GM12864 (cell line): ENCODE data around the gene FUT4.
A peak's percentile ranks its signal among the peaks of the same experiment; 100 is the strongest.
"Not testable (repeated sequence)": the region's sequence is repeated elsewhere in the genome, so short reads cannot be mapped to it uniquely, and the experiment has no call there.

Source experiments
- DNase-seq: peaks from one replicate; pipeline ENCODE4 v3.0.0-alpha.2; 2011; ENCODE audit warnings: low read depth
- H3K4me3 ChIP-seq: 2 replicates; pipeline ENCODE4 v1.5.1; 2011; ENCODE audit warnings: mild to moderate bottlenecking, low read depth, low read length, control low read depth
- TF ChIP-seq, protein P1 (sequence below): IDR thresholded peaks from 2 replicates; pipeline ENCODE4 v1.5.1; 2011; ENCODE audit warnings: low read depth, mild to moderate bottlenecking, moderate library complexity, low read length, control low read depth, inconsistent platforms; ENCODE audit errors: missing control alignments

FUT4 gene

DNA sequence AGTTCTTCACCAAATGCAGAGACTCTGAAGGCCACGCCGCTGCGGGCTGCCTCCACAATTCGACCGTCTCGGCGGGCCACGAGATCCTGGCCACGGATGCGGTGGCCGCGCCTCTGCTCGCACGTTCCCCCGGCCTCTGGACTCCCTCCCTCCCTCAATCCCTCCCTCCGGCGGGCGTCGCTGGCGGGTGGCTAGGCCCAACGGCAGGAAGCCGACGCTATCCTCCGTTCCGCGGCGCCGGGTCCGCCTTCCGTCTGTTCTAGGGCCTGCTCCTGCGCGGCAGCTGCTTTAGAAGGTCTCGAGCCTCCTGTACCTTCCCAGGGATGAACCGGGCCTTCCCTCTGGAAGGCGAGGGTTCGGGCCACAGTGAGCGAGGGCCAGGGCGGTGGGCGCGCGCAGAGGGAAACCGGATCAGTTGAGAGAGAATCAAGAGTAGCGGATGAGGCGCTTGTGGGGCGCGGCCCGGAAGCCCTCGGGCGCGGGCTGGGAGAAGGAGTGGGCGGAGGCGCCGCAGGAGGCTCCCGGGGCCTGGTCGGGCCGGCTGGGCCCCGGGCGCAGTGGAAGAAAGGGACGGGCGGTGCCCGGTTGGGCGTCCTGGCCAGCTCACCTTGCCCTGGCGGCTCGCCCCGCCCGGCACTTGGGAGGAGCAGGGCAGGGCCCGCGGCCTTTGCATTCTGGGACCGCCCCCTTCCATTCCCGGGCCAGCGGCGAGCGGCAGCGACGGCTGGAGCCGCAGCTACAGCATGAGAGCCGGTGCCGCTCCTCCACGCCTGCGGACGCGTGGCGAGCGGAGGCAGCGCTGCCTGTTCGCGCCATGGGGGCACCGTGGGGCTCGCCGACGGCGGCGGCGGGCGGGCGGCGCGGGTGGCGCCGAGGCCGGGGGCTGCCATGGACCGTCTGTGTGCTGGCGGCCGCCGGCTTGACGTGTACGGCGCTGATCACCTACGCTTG is at the start of gene FUT4:
FUT4 (plus strand) TSS at position 227 of the 951 bp plus-strand sequence; CDS start at position 440, 213 bp downstream.
- TF ChIP-seq, protein P1, sequence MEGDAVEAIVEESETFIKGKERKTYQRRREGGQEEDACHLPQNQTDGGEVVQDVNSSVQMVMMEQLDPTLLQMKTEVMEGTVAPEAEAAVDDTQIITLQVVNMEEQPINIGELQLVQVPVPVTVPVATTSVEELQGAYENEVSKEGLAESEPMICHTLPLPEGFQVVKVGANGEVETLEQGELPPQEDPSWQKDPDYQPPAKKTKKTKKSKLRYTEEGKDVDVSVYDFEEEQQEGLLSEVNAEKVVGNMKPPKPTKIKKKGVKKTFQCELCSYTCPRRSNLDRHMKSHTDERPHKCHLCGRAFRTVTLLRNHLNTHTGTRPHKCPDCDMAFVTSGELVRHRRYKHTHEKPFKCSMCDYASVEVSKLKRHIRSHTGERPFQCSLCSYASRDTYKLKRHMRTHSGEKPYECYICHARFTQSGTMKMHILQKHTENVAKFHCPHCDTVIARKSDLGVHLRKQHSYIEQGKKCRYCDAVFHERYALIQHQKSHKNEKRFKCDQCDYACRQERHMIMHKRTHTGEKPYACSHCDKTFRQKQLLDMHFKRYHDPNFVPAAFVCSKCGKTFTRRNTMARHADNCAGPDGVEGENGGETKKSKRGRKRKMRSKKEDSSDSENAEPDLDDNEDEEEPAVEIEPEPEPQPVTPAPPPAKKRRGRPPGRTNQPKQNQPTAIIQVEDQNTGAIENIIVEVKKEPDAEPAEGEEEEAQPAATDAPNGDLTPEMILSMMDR, result no peak
- peak; percentile 26 for DNase-seq
- peak within 1 kb of the TSS; percentile 76 for H3K4me3 ChIP-seq

DNA sequence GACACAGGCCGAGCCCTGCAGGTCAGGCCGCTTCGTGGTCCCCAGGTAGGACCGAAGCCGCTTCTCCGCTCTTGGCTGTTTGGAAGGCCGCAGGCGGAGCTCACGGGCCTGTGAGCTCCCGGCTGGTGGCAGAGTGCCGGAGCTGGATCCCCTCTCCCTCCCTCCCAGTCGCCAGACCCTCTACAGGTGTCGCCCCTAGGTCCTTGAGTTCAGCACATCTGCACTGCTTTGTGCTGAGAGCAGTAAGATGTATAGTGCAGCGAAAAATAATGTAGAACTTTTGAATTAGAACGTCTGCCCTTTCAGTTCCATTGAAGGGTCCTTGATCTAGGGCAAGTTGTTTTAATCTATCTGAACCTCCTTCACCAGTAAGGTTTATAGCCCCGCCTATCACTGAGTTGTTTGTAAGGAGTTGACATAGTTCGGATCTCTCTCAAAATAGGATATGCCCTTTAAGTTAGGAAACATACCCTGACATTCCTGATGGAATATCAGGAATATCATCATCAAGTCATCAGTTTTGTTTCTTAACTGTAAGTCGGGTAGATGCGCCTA is 49.5 kb upstream of the FUT4 start:
- H3K4me3 ChIP-seq, result peak overlapping the region; percentile 92
- no peak for DNase-seq
- TF ChIP-seq, protein P1, result no peak

DNA sequence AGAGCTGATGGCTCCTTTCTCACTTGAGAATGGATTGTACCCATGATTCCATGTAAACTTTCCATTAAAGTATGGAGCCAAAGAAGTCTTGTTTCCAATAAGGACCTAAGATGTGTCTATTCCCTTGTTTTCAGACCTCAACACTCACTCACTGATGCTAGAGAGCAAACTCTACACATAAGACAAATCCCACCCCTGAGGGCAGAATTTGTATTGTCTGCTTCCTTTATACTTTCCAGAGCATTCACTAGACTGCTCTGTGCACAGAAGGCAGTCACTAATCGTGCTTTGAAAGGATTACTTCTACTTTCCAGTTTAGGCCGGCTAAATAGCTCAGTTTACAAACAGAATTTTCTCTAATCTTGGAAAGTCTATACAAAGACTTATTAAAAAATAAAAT is 43.5 kb upstream of the FUT4 start:
- no peak for DNase-seq
- TF ChIP-seq, protein P1, result no peak

GRCh38 chr11:94501522-94501921 is 42.2 kb upstream of the FUT4 start:
- H3K4me3 ChIP-seq, result no peak overlapping the region
- no peak for DNase-seq
- TF ChIP-seq, protein P1, result no peak

More for the DNA sequence above, 43.5 kb upstream of the FUT4 start:
- H3K4me3 ChIP-seq, result no peak overlapping the region

DNA sequence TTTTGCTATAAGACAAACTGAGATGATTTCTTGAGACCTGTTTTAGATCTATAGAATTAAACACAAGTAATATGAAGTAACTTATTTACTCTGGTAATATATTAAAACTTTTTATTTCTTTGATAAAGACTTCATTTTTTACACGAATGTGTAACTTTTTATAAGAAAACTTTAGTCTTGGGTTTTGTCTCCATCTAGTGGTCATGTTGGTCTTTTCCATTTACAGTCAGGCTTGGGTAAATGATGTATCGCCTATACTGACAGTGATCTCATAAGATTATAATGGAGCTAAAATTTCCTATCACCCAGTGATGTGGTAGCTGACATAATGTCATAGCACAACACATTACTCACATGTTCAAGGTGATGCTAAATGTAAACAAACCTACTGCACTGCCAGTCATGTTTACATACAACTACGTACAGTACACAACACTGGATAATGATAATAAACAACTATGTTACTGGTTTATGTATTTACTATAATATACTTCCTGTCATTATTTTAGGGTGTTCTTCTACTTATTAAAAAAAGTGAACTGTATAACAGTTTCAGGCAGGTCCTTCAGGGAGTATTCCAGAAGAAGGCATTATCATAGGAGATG is 38.9 kb upstream of the FUT4 start:
- no peak overlapping the region for H3K4me3 ChIP-seq
- DNase-seq, result no peak
- TF ChIP-seq, protein P1, result peak; percentile 37

GRCh38 chr11:94506513-94506912 is 37.2 kb upstream of the FUT4 start:
- H3K4me3 ChIP-seq, DNase-seq: not testable (repeated sequence)

- TF ChIP-seq, protein P1, result no peak
- H3K4me3 ChIP-seq, result no peak overlapping the region
- DNase-seq, result no peak
Measured at GRCh38 chr11:94507485-94507884, 36.2 kb upstream of the FUT4 start.
